HT-29 (cell line): ENCODE data around the gene NMT1. TPM values are rescaled to one million over a fixed set of nuclear protein-coding genes. Genes with fewer than 3 reads are reported as not detected.

Experiments used
- DNase-seq: peaks from one replicate; pipeline ENCODE4 v3.0.0-alpha.2; 2015; ENCODE audit warnings: low spot score
- total RNA-seq: library from RNA; depleted of rRNA; stranded (reverse); fragments of >200 nt; shearing (Covaris generic); gene quantifications from 2 replicates; pipeline ENCODE4 v1.2.3, GENCODE V29; 2014

The NMT1 gene
- total RNA-seq, 1 experiment from 2014 or later, result 59.2 TPM

DNA sequence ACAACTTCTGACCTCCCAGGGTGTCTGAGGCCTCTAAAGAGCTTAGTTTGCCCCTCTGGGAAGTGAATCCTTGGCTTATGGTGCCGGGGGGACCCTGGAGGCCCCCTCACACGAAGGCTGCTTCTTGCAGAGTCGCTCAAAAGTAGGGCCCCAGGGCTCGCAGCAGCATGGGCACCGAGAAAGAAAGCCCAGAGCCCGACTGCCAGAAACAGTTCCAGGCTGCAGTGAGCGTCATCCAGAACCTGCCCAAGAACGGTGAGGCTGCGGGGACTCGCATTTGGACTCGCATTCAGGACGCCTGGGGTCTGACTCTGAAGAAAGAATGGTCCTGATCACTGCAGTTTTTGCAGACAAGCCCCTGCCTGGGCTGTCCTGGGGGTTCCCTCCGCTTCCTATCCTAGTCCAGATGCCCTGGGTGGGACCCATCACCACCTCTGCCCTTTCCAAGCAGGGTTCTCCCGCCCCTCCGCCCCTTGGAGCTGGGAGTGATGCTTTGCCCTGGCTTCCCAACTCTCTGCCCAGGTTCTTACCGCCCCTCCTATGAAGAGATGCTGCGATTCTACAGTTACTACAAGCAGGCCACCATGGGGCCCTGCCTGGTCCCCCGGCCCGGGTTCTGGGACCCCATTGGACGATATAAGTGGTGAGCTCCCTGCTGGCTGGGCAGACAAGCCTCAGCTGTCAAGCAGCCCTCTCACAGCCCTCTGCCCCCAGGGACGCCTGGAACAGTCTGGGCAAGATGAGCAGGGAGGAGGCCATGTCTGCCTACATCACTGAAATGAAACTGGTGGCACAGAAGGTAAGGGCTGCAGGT lies 75.1 kb downstream of the NMT1 start:
- DNase-seq, result no peak

DNA sequence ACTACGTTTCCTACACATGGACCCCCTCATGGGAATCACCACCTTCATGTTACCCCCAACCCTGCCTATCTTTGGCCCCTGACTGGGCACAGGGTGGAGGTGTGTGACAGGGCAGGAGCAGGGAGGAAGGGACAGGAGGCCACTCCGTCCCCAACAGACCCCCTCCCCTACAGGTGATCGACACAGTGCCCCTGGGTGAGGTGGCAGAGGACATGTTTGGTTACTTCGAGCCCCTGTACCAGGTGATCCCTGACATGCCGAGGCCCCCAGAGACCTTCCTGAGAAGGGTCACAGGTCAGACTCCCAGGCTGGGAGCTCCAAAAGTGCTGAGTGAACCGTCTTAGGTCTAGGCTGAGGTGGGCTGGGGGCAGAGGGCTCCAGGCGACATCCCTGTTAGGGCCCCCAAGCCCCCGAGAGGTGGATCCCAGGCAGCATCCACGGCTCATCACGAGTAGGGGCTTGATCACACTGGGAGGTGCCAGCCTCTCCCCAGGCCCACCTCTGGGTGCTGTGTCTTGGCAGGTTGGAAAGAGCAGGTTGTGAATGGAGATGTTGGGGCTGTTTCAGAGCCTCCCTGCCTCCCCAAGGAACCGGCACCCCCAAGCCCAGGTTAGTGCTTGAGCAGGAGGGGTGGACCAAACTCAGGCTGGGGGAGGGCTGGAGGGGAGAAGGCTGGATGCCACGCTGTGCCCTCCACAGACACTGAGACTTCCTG lies 75.9 kb downstream of the NMT1 start:
- no peak for DNase-seq

DNA sequence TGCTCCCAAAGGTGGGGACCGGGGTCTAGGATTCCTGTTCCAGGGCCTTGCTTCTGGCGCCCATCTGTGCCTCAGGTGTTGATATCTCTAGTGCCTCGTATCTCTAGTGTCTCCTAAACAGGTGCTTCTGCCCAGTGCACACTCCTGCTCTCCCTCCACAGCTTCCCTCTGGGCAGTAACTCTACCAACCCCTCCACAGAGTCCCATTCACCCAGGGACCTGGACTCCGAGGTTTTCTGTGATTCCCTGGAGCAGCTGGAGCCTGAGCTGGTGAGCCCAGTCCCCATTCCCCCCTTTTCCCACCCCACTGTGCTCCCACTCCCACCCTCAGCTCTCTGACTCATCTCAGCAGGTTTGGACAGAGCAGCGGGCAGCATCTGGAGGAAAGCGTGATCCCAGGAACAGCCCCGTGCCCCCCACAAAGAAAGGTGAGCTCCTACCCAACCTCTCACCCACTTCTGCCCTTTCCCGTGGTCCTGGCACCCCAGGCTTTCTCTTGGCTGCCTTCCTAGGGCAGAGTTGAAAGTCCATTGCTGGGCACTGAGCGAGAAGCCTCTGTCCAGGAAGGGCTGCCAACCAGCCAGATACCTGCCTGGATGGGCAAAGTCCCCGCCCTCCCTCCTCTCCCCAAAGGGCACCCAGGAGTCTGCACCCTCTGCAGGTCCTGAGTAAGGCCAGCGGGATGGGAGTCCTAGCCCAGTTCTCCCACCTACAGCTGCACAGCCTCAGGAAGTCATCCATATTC lies 76.6 kb downstream of the NMT1 start:
- DNase-seq, result peak; percentile 30

DNA sequence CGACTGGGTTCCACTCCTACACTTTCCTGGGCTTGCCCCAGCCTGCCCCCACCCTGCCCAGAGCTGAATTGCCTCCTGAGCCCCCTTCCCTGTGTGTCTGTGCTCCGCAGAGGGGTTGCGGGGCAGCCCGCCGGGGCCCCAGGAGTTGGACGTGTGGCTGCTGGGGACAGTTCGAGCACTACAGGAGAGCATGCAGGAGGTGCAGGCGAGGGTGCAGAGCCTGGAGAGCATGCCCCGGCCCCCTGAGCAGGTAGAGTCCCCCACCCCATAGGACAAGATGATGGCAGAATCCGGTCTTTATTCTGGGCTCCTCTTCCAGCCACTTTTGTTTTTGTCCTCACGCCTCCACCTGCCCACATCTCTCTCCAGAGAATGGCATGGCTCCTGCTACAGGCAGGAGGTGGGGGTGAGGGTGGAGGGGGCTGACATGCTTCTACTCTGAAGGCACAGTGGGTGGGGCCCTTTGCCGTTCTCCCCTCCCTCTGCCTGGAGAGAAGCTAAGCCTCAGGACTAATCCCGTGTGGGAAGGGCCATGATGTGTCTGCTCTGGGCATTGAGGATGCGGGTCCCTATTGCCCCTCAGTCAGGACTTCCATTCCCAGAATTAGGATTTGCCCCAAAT lies 77.9 kb downstream of the NMT1 start:
- DNase-seq, result no peak

DNA sequence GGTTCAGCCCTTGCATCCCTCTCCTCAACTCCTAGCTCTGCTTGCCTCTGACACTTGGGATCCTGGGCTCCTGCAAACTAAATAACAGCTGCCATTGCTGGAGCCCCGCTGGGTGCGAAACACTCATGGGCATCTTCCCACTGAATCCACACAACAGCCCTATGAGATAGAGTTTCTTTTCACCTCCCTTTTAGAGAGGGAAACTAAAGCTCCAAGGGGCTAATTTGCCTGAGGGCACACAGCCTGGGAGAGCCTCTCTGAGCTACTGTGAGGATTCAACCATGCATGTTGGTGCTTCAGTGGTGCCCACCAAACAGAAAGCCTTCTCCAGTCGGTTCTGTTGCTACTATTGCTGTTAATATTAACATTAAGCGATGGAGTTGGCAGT lies 78.4 kb downstream of the NMT1 start:
- DNase-seq, result no peak

DNA sequence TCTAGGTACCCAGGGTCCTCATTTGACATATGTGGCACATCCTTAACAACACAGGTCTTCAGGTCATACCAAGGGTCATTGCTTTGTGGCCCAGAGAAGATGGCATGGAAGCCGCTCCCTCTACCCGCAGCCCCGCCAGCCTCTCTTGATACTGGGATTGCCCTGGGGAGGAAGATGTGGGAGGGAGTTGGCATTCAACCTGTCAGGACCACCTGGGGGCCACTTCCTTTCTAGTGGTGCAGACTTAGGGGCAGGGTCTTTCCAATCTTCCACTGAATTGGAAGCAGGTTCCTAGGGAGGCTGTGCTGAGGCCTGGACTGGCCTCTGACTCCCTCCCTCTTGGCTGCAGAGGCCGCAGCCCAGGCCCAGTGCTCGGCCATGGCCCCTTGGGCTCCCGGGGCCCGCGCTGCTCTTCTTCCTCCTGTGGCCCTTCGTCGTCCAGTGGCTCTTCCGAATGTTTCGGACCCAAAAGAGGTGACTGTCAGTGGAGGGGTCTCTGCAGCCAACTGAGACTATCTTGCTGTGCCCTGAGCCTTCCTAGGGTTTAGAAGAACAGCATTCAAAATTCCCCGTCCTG lies 82.1 kb downstream of the NMT1 start:
- DNase-seq, result no peak

DNA sequence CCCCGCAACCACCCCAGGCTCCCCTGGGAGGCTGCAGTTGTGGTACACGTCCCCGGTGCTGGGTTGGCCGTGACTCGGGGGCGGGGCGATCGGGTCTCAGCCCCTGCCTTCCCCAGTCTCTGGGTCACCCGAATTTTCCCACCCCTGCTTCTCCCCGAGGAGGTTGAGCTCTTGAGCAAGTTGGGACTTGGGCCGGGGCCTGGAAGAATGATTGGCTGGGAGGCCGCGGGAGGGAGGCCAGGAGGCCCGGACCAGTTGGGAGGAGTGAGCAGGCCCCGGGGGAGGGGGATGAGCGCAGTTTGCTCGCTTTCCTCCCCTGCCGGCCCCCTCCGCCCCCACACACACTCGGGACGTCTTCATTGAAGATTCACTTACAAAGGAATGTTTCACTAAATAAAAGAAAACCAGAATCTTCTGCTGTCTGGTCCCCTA lies 82.7 kb downstream of the NMT1 start:
- no peak for DNase-seq

DNA sequence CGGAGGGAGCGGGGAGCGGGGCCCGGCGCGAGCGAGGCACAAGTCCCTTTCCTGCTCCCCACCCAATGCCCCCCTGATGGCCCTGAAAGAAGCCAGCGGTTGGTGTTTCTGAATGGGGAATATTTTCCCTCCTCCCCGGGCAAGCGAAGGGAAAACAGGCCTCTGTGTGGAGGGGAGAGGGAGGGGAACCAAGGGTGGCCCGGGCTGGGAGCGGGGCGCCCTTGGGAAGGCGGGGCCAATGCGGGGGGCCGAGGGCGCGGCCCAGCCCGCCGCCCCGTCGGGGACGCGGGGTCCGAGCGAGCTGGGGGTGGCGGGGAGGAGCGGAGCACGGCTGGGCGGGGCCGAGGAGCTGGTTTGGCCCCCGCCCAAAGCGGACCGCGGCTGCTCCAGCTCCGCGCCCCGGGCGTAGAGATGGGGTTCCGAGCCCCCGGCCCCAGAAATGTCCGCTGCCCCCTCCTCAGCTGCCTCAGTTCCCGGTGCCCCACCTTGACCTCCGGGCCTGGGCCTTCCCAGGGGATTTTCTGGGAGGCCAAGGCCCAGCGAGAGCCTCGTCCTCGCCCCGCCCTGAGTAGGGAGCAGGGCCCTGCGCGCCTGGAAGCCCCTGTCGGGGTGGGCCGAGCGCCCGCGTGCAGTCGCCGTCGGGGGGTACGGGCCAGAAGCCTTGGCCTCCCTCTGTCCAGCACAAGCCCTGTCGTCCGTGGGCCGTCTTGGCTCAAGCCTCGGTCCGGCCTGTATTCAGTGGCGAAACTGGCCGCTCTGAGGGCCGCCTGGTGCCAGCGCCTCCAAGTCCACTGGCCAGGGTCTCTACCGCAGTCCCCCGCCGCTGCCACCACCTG lies 83.3 kb downstream of the NMT1 start:
- no peak for DNase-seq

DNA sequence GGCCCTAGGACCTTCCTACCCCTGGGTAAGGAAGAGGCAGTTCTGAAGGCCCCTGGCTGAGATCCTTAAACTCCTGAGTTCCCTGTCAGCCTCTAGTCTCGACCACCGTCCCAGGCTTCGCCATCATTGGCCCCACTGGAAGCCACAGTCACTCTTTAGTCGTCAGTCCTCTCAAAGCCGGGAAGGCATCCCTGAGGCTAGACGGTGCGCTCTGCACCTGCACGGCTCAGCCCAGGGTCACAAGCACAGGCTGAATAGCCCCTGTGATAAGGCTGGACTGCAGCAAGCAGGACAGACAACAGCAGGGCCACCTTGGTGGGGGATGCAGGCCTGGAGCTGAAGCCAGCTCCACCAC lies 83.9 kb downstream of the NMT1 start:
- DNase-seq, result no peak

DNA sequence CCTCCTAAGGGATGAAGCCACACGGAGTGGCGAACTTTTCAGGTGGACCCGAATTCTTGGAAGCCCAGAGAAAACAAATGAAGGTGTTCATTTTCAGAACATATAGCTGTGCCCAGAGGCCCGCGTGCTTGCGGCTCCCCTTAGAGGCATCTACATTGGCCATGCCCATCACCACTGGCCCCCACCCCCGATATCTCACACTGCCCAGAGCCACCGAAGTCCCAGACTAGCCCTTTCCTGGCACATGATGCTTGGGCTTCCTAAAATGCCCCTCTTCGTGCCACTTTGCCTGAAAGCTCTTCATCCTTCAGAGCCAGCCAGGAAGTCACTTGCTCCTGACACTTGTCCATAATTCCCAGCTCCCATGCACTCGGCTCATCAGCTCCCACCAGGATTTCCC lies 85.0 kb downstream of the NMT1 start:
- no peak for DNase-seq

DNA sequence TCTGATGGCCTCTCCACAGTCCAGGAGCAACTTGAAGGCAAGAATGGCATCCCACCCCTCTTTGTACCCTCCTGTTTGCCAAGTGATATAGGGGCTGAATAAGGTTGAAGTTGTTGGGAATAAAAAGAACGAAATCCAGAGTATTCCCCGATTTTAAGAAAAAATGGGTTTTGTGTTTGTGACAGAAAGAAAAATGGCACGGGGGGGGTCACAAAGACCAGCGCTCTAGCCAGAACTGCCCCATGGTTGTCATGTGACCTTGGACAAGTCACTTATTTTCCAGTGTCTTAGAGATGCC lies 85.4 kb downstream of the NMT1 start:
- DNase-seq, result no peak

DNA sequence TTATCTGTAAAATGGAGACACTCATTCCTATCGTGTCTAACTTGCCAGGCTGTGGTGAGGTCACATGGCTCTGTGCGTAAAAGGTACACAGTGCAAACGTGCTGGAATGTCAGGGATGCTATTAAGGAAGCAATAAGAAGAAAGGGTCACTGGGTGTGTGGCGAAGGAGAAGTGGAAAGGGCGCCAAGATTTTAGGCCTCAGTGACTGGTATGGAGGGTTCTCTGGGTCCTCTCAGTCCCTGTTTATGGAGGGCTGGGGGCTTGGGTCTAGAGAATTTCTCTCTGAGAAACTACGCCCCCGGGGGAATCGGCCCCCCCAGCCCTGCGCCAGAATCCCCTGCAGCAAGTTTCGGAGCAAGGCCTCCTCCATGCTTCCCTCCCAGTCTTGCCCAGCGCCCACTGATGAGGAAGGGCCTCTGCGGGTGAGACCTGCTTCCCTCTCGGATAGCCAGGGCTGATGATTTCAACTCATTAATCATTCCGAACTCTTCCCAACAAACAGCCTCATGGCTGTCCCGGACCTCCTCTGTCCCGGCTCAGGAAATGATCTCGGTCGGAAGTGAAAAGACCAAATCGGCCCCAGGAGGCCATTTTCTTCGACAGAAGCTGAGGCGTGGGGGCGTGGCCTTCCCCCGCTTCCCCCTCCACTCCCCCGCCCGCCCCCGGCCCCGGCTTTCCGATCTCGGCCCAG lies 85.9 kb downstream of the NMT1 start:
- peak; percentile 66 for DNase-seq

DNA sequence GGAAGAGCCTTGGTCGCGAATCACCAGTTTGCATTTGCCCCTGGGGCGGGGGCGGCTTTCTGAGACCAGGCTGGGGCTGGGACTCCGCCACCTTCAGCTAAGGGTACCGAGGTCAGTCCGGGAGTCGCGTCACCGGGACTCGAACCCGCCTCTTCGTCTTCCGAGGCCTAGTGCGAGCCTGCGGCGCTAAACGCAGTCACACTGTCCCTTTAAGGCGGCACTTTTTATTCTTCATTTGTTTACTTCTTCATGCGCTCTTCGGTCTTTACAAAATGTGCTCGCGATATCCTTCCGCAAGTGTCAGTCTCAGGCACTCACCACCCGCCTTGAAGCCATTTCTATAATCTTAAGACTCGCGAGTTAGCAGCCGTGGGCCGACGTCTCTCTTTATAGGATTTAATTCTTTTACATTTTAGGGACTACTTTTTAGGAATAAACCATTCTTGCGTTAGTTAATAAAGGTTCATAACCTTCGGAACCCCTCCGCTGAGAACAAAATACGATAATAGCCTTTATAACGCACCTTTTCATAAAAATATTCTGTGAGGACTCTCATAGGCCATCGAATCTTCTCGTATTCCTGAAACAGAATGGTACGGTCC lies 86.6 kb downstream of the NMT1 start:
- no peak for DNase-seq

DNA sequence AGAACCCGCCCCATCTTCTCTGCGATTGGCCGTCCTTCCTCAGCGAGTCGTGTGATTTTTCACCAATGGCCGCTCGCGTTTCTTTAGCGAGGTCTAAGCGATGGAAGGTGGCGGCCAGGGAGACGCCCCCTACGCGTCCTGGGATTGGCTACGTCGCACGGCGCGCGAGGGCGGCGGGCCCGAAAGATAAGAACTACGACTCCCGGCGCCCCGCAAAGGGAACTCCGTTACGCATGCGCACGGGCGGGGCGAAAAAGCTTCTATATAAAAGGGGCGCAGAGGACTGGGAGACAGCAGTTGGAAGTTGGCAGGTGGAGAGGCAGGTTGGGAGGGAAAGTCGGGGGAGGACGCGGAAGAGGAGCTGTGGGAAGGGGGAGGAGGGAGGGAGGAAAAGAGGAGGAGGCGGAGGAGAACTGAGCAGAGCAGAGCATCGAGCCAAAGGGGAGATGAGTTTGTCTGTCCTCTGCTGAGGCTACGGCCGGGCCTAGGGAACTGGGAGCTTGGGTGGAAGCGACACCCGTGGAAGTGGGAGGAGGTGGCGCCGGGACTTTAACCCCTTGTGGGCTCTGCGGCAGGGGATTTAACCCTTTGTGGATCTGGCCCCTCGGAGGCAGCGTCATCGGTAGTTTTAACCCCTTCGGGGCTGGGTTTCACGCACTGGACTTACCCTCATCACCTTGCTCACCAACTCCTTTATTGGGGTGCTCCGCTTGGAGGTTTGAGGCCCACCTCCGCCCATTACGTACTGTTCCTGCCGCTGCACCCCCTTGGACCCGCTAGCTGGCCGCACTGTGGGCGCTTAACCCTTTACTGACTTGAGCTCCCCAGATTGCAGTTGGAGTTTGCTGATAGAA lies 87.3 kb downstream of the NMT1 start, which contains the start of gene HEXIM1:
HEXIM1 (plus strand) TSS at position 293 of the 854 bp plus-strand sequence. CDS start 716 bp downstream, outside the sequence.
- DNase-seq, result peak; percentile 99

DNA sequence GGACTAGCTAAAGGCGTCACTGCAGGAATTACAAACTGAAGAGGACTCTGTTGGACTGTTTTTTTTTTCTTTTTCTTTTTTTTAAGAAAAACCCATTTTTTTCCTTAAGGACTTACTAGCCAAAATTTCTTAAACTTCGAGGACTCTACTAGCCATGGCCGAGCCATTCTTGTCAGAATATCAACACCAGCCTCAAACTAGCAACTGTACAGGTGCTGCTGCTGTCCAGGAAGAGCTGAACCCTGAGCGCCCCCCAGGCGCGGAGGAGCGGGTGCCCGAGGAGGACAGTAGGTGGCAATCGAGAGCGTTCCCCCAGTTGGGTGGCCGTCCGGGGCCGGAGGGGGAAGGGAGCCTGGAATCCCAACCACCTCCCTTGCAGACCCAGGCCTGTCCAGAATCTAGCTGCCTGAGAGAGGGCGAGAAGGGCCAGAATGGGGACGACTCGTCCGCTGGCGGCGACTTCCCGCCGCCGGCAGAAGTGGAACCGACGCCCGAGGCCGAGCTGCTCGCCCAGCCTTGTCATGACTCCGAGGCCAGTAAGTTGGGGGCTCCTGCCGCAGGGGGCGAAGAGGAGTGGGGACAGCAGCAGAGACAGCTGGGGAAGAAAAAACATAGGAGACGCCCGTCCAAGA lies 88.0 kb downstream of the NMT1 start:
- peak; percentile 87 for DNase-seq

DNA sequence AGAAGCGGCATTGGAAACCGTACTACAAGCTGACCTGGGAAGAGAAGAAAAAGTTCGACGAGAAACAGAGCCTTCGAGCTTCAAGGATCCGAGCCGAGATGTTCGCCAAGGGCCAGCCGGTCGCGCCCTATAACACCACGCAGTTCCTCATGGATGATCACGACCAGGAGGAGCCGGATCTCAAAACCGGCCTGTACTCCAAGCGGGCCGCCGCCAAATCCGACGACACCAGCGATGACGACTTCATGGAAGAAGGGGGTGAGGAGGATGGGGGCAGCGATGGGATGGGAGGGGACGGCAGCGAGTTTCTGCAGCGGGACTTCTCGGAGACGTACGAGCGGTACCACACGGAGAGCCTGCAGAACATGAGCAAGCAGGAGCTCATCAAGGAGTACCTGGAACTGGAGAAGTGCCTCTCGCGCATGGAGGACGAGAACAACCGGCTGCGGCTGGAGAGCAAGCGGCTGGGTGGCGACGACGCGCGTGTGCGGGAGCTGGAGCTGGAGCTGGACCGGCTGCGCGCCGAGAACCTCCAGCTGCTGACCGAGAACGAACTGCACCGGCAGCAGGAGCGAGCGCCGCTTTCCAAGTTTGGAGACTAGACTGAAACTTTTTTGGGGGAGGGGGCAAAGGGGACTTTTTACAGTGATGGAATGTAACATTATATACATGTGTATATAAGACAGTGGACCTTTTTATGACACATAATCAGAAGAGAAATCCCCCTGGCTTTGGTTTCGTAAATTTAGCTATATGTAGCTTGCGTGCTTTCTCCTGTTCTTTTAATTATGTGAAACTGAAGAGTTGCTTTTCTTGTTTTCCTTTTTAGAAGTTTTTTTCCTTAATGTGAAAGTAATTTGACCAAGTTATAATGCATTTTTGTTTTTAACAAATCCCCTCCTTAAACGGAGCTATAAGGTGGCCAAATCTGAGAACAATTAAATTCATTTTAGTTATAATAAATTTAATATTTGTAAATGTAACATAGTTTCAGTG lies 88.8 kb downstream of the NMT1 start:
- peak; percentile 76 for DNase-seq
